ENCODE results near the gene DHRS7B.

The DHRS7B gene

GRCh38 chr17:21202512-21202911 lies 75.7 kb downstream of the DHRS7B start:
- no peak for TF ChIP-seq CTCF (IDR thresholded peaks at IDR 0.05; ENCODE audit: control extremely low read depth, extremely low read depth, low read depth, missing control alignments)
- DNase-seq (ENCODE audit: extremely low spot score), result no peak
- POLR2A ChIA-PET, result no interaction called here
- CTCF ChIA-PET, result no interaction called here

GRCh38 chr17:21204935-21205334 lies 78.2 kb downstream of the DHRS7B start:
- no peak for TF ChIP-seq CTCF (IDR thresholded peaks at IDR 0.05; ENCODE audit: control extremely low read depth, extremely low read depth, low read depth, missing control alignments)
- CTCF ChIA-PET, result interaction anchor here (0.8 kb wide), 1 partner anchor 10 kb away, joined by 3 read pairs; no protein-coding TSS in a partner anchor
- POLR2A ChIA-PET, result no interaction called here
- no peak for DNase-seq (ENCODE audit: extremely low spot score)

- ChIA-PET POLR2A (no interaction called here), CTCF (no interaction called here)
- no peak for DNase-seq (ENCODE audit: extremely low spot score)
- TF ChIP-seq CTCF (IDR thresholded peaks at IDR 0.05; ENCODE audit: control extremely low read depth, extremely low read depth, low read depth, missing control alignments), result no peak
Observed at GRCh38 chr17:21208352-21208751, 81.6 kb downstream of the DHRS7B start.

GRCh38 chr17:21209511-21210175 lies 82.9 kb downstream of the DHRS7B start:
- TF ChIP-seq CTCF (IDR thresholded peaks at IDR 0.05; ENCODE audit: control extremely low read depth, extremely low read depth, low read depth, missing control alignments), result no peak
- ChIA-PET CTCF (no interaction called here), POLR2A (no interaction called here)
- DNase-seq (ENCODE audit: extremely low spot score), result no peak

- no peak for DNase-seq (ENCODE audit: extremely low spot score)
- POLR2A ChIA-PET, result no interaction called here
- TF ChIP-seq CTCF (IDR thresholded peaks at IDR 0.05; ENCODE audit: control extremely low read depth, extremely low read depth, low read depth, missing control alignments), result no peak
- CTCF ChIA-PET, result interaction anchor here (1.0 to 1.1 kb wide), 2 partner anchors 11 to 18 kb away, joined by 3 read pairs; no protein-coding TSS in a partner anchor
Observed at GRCh38 chr17:21210411-21211076, 83.8 kb downstream of the DHRS7B start.

- no peak for DNase-seq (ENCODE audit: extremely low spot score)
- no peak for TF ChIP-seq CTCF (IDR thresholded peaks at IDR 0.05; ENCODE audit: control extremely low read depth, extremely low read depth, low read depth, missing control alignments)
- ChIA-PET CTCF (interaction anchor here (1.0 to 1.9 kb wide), 5 partner anchors 12 to 37 kb away, joined by 3 to 9 read pairs (median 3); no protein-coding TSS in a partner anchor), POLR2A (interaction anchor here (0.5 kb wide), 1 partner anchor 219 kb away, joined by 8 read pairs; no protein-coding TSS in a partner anchor)
Observed at GRCh38 chr17:21211825-21212479, 85.2 kb downstream of the DHRS7B start.
